Tibial artery (tissue), 4 donors: ENCODE measurements around the gene AKAP6.

Experiments
- DNase-seq, 2 donors: peaks; one replicate each; pipeline ENCODE4 v3.0.0-alpha.2; 2019
- H3K27ac ChIP-seq, 2 donors: fragments of 200-600 bp; sonication (generic) in 1 of 2; 1 replicate in 1 of 2; 2 replicates in 1 of 2; pipeline ENCODE4 v1.5.1; 2018 to 2019; ENCODE audit warnings: mild to moderate bottlenecking in 1 of 2
- H3K27me3 ChIP-seq, 2 donors: fragments of 200-600 bp; sonication (generic) in 1 of 2; one replicate each; pipeline versions ENCODE4 v1.5.1 to v1.6.0; 2016 to 2019
- H3K36me3 ChIP-seq, 3 donors: fragments of 200-600 bp; sonication (generic) in 2 of 3; one replicate each; pipeline ENCODE4 v1.5.1; 2016 to 2019; ENCODE audit warnings: mild to moderate bottlenecking in 2 of 3
- H3K4me1 ChIP-seq, 4 donors: fragments of 200-600 bp; sonication (generic) in 2 of 4; 1 replicate in 3 of 4; 2 replicates in 1 of 4; pipeline ENCODE4 v1.5.1; 2016 to 2019
- H3K4me3 ChIP-seq, 2 donors: fragments of 200-600 bp; sonication (generic) in 1 of 2; 1 replicate in 1 of 2; 2 replicates in 1 of 2; pipeline ENCODE4 v1.5.1; 2018 to 2019; ENCODE audit warnings: mild to moderate bottlenecking in 2 of 2
- H3K9me3 ChIP-seq, 3 donors: fragments of 200-600 bp; sonication (generic) in 1 of 3; one replicate each; pipeline ENCODE4 v1.5.1; 2016 to 2019
- CTCF ChIP-seq, 2 experiments: fragments of 200-600 bp in 1 of 2; fragments of 450-650 bp in 1 of 2; IDR thresholded peaks; one replicate each; pipeline ENCODE4 v1.5.1; 2017 to 2019; ENCODE audit warnings: antibody characterized with exemption in 2 of 2, mild to moderate bottlenecking in 1 of 2, moderate library complexity in 1 of 2
- intact Hi-C: fragments of 100-400 bp; cut with DNase I; formaldehyde crosslinking; loops from one replicate; pipeline ENCODE4 v1.15.0; 2023; ENCODE audit warnings: low total_unique reads

Gene AKAP6

GRCh38 chr14:32400480-32400879, 71.4 kb downstream of the AKAP6 start:
- no peaks in the 10 kb centered on the region for H3K9me3 ChIP-seq
- intact Hi-C loops: no loop called here
- no peak overlapping the region for H3K27ac ChIP-seq
- H3K4me1 ChIP-seq: peaks cover 0 to 7% (median 4%) of the 10 kb centered on the region in 4 donors
- TF ChIP-seq CTCF (IDR thresholded peaks at IDR 0.05): no peak
- no peak for DNase-seq
- H3K27me3 ChIP-seq: no peaks in the 10 kb centered on the region
- H3K4me3 ChIP-seq: no peak overlapping the region
- H3K36me3 ChIP-seq: no peaks in the 10 kb centered on the region

DNA sequence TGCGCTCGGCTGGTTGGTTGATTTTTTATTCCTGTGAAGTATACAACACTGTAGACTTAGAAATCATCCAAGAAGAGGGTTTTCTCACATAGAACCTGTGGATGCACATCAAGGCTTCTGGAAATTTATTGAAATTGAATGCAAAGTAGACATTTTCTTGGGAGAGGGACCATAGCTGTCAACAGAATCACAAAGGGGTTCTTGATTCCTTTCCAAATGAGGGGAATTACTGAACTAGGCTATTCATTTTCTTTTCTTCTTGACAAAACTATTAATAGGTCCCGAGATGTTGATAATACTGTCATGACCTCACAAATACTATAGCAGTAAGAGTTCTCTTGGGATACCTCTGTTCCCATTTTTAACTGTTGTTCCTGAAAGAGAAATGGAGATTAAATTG, 73.9 kb downstream of the AKAP6 start:
- no peak for TF ChIP-seq CTCF (IDR thresholded peaks at IDR 0.05)
- no peak for DNase-seq
- H3K36me3 ChIP-seq: no peaks in the 10 kb centered on the region
- H3K9me3 ChIP-seq: no peaks in the 10 kb centered on the region
- intact Hi-C loops: no loop called here
- H3K27ac ChIP-seq: no peak overlapping the region
- H3K4me3 ChIP-seq: no peak overlapping the region
- H3K4me1 ChIP-seq: peaks cover 0 to 5% (median 2%) of the 10 kb centered on the region in 4 donors
- no peaks in the 10 kb centered on the region for H3K27me3 ChIP-seq

- intact Hi-C loops: no loop called here
- no peak for TF ChIP-seq CTCF (IDR thresholded peaks at IDR 0.05)
- no peak overlapping the region for H3K4me3 ChIP-seq
- no peaks in the 10 kb centered on the region for H3K27me3 ChIP-seq
- no peaks in the 10 kb centered on the region for H3K9me3 ChIP-seq
- DNase-seq: no peak
- H3K27ac ChIP-seq: no peak overlapping the region
- H3K4me1 ChIP-seq: no peaks in the 10 kb centered on the region
- no peaks in the 10 kb centered on the region for H3K36me3 ChIP-seq
Measured at GRCh38 chr14:32403688-32404087, 74.6 kb downstream of the AKAP6 start.

DNA sequence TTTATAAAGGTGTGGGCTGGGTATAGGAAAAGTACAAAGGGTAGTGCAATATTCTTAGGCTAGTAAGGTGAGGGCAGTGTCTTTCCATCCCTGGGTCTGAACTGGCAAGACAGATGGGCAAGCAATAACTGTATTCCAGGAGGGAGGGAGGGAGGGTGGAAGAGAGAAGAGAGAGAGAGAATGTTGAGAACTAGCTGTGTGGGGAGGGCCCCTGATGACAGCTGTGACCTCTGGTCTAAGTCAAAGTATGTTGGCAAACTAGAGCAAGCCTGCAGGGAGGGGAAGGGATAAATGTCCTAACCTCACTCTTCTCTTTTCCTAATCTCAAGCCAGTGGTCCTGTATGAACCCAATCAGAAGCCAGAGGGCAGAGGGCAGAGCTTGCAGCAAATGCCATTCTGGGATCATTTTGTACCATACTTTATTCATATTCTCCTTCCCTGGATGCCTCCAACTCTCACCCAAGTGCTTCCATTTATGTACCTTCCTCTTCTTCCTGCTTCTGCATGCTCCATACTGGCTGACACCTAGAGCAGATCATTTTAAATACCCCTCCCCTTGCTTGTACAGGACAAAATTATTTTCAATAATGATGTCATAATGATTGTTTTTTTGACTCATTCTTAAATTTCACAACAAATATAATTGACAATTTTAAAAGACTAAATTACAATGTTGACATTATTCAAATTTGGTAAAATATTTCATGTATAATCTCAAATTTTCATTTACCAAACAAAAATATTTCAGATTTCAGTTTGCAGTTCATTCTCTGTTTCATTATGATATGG, 75.9 kb downstream of the AKAP6 start:
- Histone ChIP-seq H3K4me3 (no peak overlapping the region), H3K4me1 (no peaks in the 10 kb centered on the region), H3K27ac (no peak overlapping the region), H3K27me3 (no peaks in the 10 kb centered on the region), H3K36me3 (no peaks in the 10 kb centered on the region), H3K9me3 (no peaks in the 10 kb centered on the region)
- TF ChIP-seq CTCF (IDR thresholded peaks at IDR 0.05): no peak
- no peak for DNase-seq
- intact Hi-C loops: no loop called here

- Histone ChIP-seq H3K36me3 (no peaks in the 10 kb centered on the region), H3K4me1 (no peaks in the 10 kb centered on the region), H3K27me3 (no peaks in the 10 kb centered on the region), H3K27ac (no peak overlapping the region), H3K4me3 (no peak overlapping the region), H3K9me3 (no peaks in the 10 kb centered on the region)
- no peak for DNase-seq
- intact Hi-C loops: no loop called here
- TF ChIP-seq CTCF (IDR thresholded peaks at IDR 0.05): no peak
Measured at GRCh38 chr14:32405856-32406255, 76.8 kb downstream of the AKAP6 start.
